HepG2 (cell line): ENCODE data around the gene FANCF. TPM values are rescaled to one million over a fixed set of nuclear protein-coding genes. Genes with fewer than 3 reads are reported as not detected.

ENCODE experiments used
- CHD4 ChIP-seq: fragments of 200-600 bp; sonication (generic); IDR thresholded peaks from 2 replicates; pipeline ENCODE4 v1.7.0; 2017; ENCODE audit warnings: mild to moderate bottlenecking, low read length, borderline replicate concordance
- HDAC2 ChIP-seq: sonication (generic); formaldehyde crosslinking; IDR thresholded peaks from 2 replicates; pipeline ENCODE4 v1.4.0; 2020; ENCODE audit warnings: missing genetic modification reagents
- HNF4G ChIP-seq, 2 experiments: sonication (generic) in 1 of 2; formaldehyde crosslinking in 1 of 2; IDR thresholded peaks; 2 replicates each; pipeline versions ENCODE4 v1.4.0 to v1.6.1; 2011 to 2020; ENCODE audit warnings: borderline replicate concordance in 2 of 2, low read depth in 2 of 2, mild to moderate bottlenecking in 2 of 2, low read length in 1 of 2, missing genetic modification reagents in 1 of 2, moderate library complexity in 1 of 2
- MLLT10 ChIP-seq: sonication (generic); formaldehyde crosslinking; IDR thresholded peaks from 2 replicates; pipeline ENCODE4 v1.4.0; 2020; ENCODE audit warnings: missing genetic modification reagents
- NR2F1 ChIP-seq, 2 experiments: fragments of 450-650 bp in 1 of 2; formaldehyde crosslinking in 1 of 2; IDR thresholded peaks; 2 replicates each; pipeline versions ENCODE4 v1.5.0 to v1.6.1; 2016 to 2020; ENCODE audit warnings: mild to moderate bottlenecking in 1 of 2, missing compliant biosample characterization in 1 of 2, missing genetic modification reagents in 1 of 2, moderate library complexity in 1 of 2
- PAXIP1 ChIP-seq: sonication (generic); formaldehyde crosslinking; conservative IDR thresholded peaks from 2 replicates; pipeline ENCODE4 v1.4.0; 2020; ENCODE audit warnings: mild to moderate bottlenecking, missing genetic modification reagents, moderate library complexity
- RELA ChIP-seq: sonication (generic); formaldehyde crosslinking; IDR thresholded peaks from 2 replicates; pipeline ENCODE4 v1.4.0; 2020; ENCODE audit warnings: missing genetic modification reagents
- SATB2 ChIP-seq: sonication (generic); formaldehyde crosslinking; IDR thresholded peaks from 2 replicates; pipeline ENCODE4 v1.5.0; 2020; ENCODE audit warnings: missing genetic modification reagents
- SIN3A ChIP-seq: IDR thresholded peaks from 2 replicates; pipeline ENCODE4 v1.6.1; 2011; ENCODE audit warnings: low read depth, mild to moderate bottlenecking, control low read depth, low read length, borderline replicate concordance
- ZBTB1 ChIP-seq: sonication (generic); formaldehyde crosslinking; IDR thresholded peaks from 2 replicates; pipeline ENCODE4 v1.4.0; 2020; ENCODE audit warnings: missing genetic modification reagents, borderline replicate concordance
- ZFP90 ChIP-seq: sonication (generic); formaldehyde crosslinking; IDR thresholded peaks from 2 replicates; pipeline ENCODE4 v1.8.0; 2022; ENCODE audit warnings: missing genetic modification reagents, mild to moderate bottlenecking, inconsistent platforms, borderline replicate concordance
- ZIK1 ChIP-seq: sonication (generic); formaldehyde crosslinking; IDR thresholded peaks from 2 replicates; pipeline ENCODE4 v1.5.0; 2020; ENCODE audit warnings: mild to moderate bottlenecking, low read depth, missing genetic modification reagents, borderline replicate concordance
- polyA plus RNA-seq, 8 experiments: library from polyadenylated mRNA; depleted of rRNA in 3 of 8; stranded (reverse) in 7 of 8; unstranded in 1 of 8; fragments of >200 nt; fragmentation: Illumina TruSeq in 4 of 8; extraction: Trizol in 4 of 8; gene quantifications; 2 replicates each; pipeline versions ENCODE4 v1.2.1 to v1.2.3, GENCODE V29; 2011 to 2016; ENCODE audit warnings: low read depth in 4 of 8, missing spikeins in 1 of 8, mixed read lengths in 1 of 8; ENCODE audit not compliant: insufficient read depth in 1 of 8
- total RNA-seq, 5 experiments: library from RNA; depleted of rRNA; stranded (reverse); fragments of >200 nt; fragmentation: Illumina TruSeq; extraction: Trizol; gene quantifications; 2 replicates each; pipeline ENCODE4 v1.2.3, GENCODE V29; 2016; ENCODE audit warnings: low read depth in 1 of 5
- TF ChIP-seq, protein P1 (sequence below): sonication (generic); formaldehyde crosslinking; IDR thresholded peaks from 2 replicates; pipeline ENCODE4 v1.8.0; 2022; ENCODE audit warnings: missing genetic modification reagents, mild to moderate bottlenecking, moderate library complexity, borderline replicate concordance
- TF ChIP-seq, protein P2 (sequence below): sonication (generic); formaldehyde crosslinking; IDR thresholded peaks from 2 replicates; pipeline ENCODE4 v1.9.0; 2021; ENCODE audit warnings: missing genetic modification reagents, borderline replicate concordance
- TF ChIP-seq, protein P3 (sequence below): sonication (generic); formaldehyde crosslinking; IDR thresholded peaks from 2 replicates; pipeline ENCODE4 v1.4.0; 2020; ENCODE audit warnings: missing genetic modification reagents, borderline replicate concordance

FANCF gene
- total and polyA plus RNA-seq, 2 of the 13 experiments (the other 11 are each of a cell fraction or from before 2014, with no cell fraction given) = 2.5 to 9.7 TPM

DNA sequence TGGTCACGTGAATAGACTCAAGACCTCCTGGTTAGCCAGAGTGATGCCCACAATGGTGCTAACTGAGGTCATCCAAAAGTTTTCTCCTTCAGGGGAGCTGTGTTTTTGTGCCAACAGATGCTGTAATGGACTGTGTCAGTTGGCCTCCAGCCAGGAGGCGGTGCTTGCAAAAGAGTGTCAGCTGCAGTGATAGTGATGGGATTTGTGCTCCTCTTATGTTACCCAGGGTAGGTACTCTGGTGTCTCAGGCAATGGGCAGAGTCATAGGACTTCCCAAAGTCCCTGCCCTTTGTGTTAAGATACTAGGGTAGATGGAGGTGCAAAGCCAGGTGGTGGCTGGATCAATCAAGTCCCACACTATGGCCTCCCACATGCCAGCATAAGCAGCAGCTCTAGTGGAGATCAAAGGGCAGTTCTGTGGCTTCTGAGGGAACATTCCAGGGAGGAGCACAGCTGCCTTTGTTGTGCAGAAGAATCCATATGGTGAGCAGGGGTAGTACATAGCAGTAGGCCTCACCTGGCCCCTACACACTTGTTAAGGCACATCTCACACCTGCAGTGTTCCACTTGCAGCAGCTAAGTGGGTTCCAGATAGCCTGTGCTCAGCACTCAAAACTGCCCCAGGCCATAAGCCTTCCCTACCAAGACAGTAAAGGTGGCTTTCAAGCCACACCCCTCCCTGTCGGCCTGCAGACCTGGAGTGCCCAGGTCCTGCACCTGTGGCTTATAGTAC is 9.4 kb upstream of the FANCF start (continued):
- TF ChIP-seq SIN3A (no peak), SATB2 (CRISPR knock-in tag) (no peak), RELA (no peak), MLLT10 (no peak), ZBTB1 (no peak), PAXIP1 (CRISPR knock-in tag) (peak; percentile 82), HDAC2 (peak; percentile 57; the same call in 1 of the 2 replicates), CHD4 (no peak; the same call in 1 of the 2 replicates), HNF4G (IDR thresholded peaks at IDR 0.05; ENCODE audit: borderline replicate concordance, low read depth, low read length) (peak; percentile 86), HNF4G (CRISPR knock-in tag; IDR thresholded peaks at IDR 0.05; ENCODE audit: borderline replicate concordance, low read depth) (no peak), ZFP90 (CRISPR knock-in tag) (no peak), NR2F1 (CRISPR knock-in tag; IDR thresholded peaks at IDR 0.05) (peak; percentile 30 to 92; a peak in 2 of 4 replicates), ZIK1 (no peak)
- TF ChIP-seq, protein P1, sequence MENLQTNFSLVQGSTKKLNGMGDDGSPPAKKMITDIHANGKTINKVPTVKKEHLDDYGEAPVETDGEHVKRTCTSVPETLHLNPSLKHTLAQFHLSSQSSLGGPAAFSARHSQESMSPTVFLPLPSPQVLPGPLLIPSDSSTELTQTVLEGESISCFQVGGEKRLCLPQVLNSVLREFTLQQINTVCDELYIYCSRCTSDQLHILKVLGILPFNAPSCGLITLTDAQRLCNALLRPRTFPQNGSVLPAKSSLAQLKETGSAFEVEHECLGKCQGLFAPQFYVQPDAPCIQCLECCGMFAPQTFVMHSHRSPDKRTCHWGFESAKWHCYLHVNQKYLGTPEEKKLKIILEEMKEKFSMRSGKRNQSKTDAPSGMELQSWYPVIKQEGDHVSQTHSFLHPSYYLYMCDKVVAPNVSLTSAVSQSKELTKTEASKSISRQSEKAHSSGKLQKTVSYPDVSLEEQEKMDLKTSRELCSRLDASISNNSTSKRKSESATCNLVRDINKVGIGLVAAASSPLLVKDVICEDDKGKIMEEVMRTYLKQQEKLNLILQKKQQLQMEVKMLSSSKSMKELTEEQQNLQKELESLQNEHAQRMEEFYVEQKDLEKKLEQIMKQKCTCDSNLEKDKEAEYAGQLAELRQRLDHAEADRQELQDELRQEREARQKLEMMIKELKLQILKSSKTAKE (CRISPR knock-in tag) = no peak
- TF ChIP-seq, protein P2, sequence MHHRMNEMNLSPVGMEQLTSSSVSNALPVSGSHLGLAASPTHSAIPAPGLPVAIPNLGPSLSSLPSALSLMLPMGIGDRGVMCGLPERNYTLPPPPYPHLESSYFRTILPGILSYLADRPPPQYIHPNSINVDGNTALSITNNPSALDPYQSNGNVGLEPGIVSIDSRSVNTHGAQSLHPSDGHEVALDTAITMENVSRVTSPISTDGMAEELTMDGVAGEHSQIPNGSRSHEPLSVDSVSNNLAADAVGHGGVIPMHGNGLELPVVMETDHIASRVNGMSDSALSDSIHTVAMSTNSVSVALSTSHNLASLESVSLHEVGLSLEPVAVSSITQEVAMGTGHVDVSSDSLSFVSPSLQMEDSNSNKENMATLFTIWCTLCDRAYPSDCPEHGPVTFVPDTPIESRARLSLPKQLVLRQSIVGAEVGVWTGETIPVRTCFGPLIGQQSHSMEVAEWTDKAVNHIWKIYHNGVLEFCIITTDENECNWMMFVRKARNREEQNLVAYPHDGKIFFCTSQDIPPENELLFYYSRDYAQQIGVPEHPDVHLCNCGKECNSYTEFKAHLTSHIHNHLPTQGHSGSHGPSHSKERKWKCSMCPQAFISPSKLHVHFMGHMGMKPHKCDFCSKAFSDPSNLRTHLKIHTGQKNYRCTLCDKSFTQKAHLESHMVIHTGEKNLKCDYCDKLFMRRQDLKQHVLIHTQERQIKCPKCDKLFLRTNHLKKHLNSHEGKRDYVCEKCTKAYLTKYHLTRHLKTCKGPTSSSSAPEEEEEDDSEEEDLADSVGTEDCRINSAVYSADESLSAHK (CRISPR knock-in tag) = no peak
- TF ChIP-seq, protein P3, sequence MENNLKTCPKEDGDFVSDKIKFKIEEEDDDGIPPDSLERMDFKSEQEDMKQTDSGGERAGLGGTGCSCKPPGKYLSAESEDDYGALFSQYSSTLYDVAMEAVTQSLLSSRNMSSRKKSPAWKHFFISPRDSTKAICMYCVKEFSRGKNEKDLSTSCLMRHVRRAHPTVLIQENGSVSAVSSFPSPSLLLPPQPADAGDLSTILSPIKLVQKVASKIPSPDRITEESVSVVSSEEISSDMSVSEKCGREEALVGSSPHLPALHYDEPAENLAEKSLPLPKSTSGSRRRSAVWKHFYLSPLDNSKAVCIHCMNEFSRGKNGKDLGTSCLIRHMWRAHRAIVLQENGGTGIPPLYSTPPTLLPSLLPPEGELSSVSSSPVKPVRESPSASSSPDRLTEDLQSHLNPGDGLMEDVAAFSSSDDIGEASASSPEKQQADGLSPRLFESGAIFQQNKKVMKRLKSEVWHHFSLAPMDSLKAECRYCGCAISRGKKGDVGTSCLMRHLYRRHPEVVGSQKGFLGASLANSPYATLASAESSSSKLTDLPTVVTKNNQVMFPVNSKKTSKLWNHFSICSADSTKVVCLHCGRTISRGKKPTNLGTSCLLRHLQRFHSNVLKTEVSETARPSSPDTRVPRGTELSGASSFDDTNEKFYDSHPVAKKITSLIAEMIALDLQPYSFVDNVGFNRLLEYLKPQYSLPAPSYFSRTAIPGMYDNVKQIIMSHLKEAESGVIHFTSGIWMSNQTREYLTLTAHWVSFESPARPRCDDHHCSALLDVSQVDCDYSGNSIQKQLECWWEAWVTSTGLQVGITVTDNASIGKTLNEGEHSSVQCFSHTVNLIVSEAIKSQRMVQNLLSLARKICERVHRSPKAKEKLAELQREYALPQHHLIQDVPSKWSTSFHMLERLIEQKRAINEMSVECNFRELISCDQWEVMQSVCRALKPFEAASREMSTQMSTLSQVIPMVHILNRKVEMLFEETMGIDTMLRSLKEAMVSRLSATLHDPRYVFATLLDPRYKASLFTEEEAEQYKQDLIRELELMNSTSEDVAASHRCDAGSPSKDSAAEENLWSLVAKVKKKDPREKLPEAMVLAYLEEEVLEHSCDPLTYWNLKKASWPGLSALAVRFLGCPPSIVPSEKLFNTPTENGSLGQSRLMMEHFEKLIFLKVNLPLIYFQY (CRISPR knock-in tag) = no peak
